HG03520 (cell line): ENCODE results near the gene INPP5K.
"Not testable (repeated sequence)": the region's sequence is repeated elsewhere in the genome, so short reads cannot be mapped to it uniquely, and the experiment has no call there.

Source experiments
- ATAC-seq: cut with Tn5 transposase; IDR thresholded peaks from one replicate; pipeline ENCODE4 v1.9.1; 2021; ENCODE audit warnings: mild to moderate bottlenecking, moderate library complexity; ENCODE audit not compliant: unreplicated experiment

The INPP5K gene

DNA sequence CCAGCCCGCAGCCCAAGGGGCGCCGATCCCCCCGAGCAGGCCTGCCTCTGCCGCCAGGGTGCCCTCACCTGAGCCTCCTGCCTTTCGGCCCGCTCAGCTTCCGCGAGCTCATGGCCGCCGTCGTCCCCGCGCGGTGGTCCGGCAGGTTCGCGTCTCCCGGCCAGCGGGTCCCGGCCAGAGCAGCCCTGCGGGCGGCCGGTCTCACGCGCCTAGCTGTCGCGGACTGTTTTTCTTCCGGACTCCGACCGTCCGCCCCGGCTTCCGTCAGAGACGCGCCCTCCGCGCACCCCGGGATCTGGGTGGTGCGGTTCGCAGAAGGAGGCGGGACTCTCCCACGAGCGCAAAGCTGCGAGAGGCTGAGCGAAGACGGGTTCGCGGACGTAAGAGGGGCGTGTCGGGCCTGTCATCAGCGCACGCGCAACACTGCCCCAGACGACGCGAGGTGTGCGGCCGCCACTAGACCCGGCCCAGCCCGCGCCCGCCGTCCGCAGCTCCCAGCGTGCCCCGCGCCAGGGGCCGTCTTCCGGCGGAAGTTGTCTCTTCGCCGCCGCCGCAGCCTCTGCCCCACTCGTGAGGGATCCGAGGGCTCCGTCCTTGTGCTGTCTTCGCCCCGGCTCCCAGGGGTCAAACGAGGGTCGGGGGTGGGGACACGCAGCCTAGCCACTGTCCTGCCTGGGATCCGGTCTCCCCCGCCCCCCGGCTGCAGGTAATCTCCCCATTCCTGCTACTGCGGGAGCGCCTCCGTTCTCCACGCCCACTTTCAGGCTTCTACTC, at the start of gene INPP5K:
INPP5K (minus strand) TSS at position 225 of the 774 bp plus-strand sequence; CDS start at position 112, 113 bp downstream.
- ATAC-seq, result peak; percentile 87

DNA sequence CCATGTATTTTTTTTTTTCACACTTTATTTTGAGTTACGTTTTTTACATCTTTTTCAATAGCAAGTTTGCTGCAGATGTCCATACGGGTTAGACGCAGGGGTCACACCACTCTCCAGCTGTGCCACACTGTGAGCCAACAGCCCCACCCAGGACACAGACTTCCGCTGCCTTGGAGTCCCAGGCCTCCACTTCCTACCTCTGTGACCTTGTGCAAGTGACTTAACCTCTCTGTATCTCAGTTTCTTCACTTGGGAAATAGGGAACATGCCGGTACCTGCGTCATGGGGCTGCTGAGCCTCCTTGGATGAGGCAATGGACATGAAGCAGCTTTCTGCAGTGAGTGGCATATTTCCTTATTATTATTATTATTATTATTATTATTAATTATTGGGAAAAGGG, 49.5 kb upstream of the INPP5K start:
- ATAC-seq, result no peak

DNA sequence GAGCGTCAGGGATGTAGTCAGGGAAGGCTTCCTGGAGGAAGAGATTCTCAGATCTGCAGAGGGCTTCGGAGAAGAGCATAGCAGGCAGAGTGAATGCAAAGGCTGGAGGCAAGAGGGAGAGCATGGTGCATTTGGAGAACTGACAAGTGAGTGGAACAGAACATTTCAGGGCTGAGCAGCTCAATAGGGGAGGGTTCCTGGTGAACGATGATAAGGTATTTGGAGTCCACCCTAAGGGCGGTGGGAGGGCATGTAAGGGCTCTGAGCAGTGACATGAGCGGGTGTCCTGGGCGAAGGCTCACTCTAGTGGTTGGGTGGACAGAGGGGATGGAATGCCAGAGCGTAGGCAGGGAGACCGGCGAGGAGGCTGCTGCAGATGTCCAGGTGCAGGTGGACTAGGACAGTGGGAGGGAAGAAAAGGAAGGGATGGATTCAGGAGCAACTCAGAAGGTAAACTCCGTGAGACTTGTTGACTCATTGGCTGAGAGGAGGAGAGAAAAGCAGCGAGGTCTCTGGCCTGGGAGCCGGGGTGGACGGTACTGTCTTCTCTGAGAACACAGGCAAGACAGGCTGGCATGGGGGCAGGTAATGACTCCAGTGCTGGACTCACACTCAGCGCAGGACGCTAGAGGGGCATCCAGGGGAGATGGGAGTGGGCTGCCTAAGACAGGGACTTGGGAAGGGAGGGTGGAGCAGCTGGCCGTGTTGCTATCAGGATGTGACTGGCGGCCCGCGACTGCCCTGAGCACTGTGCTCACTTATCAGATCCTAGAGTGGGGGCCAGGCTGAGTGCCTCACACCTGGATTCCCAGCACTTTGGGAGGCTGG, 47.6 kb upstream of the INPP5K start:
- no peak for ATAC-seq

DNA sequence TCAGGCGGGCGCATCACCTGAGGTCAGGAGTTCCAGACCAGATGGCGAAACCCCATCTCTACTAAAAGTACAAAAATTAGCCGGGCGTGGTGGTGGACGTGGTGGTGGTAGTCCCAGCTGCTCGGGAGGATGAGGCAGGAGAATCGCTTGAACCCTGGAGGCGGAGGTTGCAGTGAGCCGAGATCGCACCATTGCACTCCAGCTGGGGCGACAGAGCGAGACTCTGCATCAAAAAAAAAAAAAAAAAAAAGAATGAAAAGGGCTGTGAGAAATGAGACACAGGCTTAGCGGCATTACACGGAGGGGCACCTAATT, 47.0 kb upstream of the INPP5K start:
- not testable (repeated sequence) for ATAC-seq

DNA sequence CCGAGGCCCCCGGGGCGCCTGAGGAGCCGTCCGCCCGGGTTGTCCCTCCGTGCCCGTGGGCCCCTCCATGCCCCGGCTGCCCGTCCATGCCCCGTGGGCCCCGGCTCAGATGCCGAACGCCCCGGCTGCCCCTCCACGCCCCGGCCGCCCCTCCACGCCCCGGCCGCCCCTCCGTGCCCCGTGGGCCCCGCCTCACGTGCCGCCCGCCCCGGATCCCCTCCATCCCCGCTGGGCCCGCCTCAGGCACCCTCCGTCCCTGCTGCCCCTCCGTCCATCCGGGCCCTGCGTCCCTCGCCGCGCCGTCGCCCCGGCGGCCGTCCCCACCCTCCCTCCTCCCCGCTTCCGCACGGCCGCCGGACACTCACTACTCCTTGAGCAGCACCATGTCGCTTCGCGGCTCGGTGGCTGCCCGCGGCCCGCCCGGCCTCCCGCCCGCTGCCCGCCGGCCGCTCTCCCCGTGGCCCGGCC, 45.8 kb upstream of the INPP5K start:
- ATAC-seq, result peak; percentile 30

DNA sequence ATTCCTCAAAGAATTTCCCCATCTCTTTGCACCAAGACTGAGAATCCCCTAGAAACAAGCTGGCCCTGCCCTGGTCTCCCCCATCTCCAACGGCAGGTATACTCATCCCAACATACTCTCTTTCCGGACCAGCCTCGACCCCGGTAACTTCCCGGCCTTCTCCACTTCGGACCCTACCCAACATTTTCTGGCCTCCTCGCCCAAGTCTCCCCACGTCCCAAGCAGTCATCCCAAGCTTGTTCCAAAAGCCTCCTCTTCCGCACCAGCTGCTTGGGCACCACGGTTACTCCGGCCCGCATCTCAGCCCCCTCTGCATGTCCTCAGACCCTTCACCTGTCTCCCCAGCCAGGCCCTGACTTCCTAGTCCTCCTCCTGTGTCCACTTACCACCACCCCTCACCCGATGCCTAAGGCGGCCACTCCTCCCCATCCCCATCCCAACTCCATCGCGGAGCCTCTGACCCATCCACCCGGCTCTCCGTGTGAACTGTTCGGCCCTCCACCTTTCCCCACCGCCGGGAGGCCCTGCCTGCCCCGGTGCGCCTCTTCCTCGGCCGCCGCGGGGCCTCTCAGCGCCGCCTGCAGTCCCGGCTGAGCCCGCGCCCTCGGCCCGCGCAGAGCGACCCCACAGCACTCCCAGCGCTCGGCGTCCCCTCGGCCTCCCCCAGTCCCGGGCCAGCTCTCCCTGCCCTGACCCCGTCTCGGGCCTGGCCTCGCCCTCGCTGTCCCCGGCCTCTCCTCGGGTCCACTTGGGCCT, 45.2 kb upstream of the INPP5K start:
- ATAC-seq, result no peak

DNA sequence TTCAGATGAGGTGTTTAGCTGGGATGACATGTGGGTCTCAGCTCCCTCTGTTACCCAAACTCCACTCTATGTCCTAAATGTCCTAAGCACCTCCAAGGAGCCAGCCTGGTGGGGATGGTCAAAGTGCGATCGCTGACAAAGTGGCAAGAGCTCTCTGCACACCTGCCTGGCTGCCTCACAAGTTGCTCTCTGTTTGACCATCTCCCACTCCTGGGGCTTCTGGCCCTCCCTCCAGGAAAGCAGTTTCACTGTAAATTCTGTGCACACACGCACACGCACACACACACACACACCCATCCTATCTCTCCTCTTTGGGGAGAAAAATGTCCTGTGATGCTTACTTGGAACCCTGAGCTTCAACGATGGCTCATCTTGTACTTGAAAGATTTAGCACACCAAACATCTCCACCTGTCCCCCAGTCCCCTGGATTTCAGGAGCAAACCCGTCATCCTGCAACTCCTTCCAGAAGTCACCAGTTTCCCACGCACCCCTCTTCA, 44.5 kb upstream of the INPP5K start:
- ATAC-seq, result no peak

DNA sequence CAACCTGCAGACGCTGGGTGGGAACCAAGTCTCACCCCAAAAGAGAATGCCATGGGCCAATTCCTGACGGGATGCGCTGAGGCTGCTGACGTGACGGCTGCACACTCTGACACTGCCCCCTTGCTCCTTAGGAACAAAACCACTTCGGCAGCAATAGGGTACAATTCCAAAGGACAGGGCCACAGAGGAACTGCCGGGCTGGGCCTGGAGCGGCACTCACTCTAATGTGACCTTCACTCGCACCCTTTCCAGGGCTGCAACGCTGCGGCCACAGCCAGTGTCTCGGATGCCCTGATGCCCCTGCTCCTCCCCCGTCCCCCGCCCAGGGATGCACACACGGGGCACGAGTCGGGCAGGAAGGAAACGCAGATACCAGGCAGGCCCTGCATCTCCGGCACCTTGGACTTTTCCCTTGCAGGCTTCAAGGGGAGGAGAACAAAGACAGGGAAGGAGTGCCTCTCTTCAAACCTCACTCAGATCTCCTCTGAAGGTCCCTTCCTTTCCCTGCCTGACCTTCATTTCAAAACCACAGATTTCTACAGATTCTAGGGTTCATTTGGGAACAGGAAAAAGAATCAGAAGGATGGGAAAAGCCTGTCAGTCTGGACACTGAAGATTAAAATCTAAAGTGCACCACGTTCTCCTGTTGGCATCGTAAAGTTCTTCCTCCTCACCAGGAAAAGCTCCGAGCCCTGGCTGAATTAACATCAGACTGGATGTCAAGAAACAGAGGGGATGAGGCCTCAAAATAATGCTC, 43.9 kb upstream of the INPP5K start:
- ATAC-seq, result no peak

DNA sequence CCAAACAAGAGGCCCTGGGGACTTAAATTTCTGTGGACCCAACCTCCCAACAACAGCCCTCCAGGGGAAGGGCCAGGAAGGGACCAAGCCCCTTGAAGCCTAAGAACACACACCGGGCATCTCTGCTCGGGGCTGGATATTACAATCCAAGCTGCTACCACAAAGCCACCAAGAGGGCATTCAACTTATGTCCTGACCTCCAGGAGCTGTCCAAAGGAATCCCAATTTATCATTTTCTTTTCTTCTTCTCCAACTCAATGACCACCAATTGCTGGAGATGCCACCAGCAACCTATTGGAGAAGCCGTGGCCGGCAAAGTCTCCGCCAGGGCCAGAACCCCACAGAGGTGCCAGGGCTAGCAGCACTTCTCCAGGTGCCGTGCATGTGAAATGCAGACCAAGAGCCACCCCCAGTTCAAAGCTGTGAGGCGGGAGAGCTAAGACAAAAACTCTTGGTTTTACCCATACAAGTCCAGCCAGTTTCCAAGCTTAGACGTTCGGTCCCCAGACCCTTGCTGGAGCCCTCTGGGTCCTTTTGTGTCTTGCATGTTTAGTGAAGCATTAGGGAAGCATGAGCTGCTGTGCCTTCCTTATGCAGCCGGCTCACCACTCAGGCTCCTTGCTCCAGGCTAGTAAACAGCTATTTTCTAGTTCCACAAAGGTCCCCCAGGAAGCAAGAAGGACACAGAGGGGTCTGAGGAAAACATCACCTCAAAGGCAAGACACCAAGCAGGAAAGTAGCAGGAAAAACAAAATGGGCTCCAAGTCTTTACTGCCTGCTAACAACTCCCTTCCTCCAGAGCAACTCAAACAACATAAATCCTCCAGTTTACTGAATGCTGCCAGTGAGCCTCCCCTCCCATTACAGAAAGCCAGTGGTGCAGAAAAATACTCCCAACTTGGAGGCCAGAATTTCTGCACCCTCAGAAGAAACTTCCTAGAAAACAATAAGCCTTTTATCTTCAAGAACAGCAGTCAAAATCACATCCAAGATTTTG, 42.9 kb upstream of the INPP5K start:
- no peak for ATAC-seq

DNA sequence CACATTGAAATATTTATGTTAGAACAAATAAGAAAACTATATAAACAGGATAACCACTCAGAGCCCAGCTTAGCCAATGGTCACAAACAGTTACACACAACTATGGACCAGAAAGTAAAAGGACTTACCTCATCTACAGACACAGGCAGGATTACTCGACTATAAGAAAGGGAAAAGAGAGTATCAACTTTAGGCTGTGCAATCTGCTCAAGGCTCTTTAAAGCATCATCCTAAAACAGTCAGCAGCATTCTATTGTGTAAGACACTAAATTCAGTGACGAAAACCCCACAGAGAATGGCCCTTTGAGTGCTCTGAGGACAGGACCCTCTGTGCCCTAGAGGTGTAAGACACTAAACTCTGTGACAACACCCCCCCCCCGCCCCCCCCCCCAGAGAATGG, 42.0 kb upstream of the INPP5K start:
- ATAC-seq, result no peak

DNA sequence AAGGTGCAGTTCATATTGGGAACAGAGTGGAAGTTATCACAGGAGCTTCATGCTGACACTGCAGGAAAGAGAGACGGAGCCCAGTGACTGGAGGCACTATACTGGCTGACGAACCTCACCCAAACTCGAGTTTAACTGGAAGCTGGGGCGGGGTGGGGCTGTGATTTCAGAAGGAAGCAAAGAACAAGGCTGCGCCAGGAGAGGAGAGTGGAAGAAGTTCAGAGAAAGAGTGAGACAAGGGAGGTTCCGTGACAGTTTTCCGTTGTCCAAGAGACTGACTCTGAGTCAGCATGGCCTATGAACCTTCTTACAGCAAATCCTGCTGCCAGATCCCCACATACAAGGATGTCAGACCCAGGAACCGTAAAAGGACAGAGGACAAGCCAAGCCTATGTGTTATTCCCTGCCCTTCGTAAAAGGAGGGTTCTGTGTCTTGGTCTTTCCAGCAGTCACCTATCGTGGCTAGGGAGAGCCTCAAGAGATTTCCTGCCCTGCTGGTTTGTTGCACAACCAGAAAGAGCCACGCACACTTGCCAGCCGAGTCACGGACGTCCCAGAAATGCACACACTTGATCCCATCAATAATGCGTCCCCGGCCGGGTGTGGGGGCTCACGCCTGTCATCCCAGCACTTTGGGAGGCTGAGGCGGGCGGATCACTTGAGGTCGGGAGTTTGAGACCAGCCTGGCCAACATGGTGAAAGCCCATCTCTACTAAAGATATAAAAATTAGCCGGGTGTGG, 41.1 kb upstream of the INPP5K start:
- ATAC-seq, result no peak

DNA sequence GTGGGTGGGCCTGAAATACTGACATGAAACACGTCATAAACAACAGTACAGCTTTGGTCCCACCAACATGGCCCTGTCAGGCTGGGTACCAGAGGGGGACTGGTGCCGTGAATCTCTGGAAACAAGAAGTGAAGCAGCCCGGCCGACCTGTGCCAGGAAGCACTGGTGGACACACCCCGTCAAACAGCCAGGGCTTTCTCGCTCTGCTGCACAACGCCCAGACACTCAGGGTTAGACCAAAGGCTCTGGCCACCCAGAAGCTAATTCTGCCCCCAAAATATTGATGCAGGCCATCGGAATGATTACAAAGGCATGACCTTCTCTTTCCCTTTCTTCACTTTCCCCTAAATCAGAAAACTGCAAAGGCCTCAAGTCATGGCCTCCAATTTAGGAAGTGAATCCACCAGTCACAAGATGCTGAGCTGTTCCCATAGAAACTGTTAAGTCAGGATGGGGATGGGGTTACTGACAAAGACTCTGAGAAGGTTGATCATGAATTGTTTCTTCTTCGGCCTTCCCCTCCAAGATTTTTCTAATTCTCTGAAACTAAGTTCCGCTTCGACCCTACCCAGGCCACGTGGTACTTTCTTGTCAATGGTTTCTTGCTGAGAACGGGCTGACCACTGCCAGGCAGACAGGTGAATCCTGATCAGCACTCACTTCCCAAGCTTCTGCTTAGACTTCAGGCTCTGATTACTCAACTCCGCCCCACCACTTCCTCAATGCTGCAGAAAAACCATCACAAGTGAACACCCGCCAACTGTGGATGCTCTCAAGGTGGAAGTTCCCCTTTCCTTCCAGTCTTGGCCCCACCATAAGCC, 39.4 kb upstream of the INPP5K start:
- ATAC-seq, result no peak

DNA sequence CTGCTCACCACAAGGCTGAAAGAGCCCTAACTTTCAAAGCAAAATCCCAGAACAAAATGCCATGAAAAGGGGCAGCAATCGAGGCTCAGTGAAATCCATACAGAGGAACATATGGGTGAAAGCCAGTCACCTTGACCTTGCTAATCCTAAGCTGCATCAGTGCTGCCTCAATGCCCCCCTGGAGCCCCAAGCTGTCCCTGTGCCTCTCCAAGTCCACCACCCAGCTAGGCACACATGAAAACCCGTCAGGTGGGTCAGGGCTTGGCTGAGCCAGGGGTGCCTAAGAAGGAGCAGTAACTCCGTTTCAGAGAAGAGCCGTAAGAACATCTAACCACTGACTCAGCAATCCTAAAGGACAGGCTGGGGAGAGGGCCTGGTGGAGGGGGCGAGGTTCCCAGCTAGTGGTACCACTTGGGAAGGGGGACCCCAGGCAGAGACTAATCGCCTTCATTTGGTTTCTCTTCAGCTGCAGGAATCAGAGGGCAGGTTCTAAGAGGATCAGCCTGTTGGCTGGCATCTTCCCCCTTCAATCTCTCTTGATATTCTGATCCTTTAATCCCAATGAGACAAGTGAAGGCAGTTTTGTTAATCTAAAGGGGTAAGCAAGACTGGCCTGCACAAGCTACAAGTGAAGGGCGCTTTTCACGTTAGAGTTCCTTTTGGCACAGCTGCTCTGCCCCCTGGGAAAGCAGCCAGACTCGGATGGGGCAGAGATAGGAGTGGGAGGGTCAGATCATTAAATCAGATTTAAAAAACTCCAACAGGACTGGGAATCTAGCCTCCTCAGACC, 38.5 kb upstream of the INPP5K start:
- no peak for ATAC-seq

DNA sequence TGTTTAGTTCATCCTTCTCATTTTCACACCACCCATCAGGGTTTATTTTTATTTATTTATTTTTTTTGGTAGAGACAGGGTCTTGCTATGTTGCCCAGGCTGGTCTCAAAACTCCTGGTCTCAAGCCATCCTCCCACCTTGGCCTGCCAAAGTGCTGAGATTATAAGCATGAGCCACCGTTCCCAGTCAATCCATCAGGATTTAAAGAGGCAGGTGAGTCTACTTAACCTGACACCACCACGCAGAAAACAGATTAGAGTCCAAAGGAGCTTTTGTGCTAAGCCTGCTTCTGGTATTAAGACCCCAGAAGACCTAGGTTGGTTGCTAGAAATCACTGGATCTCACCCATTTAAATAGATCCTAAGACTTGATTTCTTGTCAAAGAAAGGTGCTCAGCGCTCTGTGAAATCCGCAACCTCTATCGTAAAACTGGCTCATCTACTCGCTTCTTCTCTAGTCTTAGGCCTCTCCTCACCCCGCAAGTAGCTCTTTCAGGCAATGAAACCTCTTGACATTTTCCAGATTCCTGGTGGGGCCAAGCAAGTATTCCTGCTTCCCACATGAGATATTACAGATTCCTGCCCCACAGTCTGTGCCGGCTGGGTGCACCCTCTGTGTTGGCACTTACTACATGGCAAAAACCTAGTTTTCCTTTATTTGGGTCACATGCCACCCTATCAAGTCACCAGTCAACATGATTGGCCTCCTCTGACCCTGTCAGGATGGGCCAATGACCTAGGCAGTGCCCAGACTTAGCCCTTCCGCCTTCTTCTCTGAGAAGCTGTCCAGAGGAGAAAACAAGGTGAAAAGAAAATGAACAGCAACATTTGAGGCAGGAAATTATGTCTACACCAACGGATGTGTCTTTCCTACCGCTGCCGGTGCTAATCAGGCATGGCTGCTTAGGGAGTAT, 37.2 kb upstream of the INPP5K start:
- ATAC-seq, result no peak

DNA sequence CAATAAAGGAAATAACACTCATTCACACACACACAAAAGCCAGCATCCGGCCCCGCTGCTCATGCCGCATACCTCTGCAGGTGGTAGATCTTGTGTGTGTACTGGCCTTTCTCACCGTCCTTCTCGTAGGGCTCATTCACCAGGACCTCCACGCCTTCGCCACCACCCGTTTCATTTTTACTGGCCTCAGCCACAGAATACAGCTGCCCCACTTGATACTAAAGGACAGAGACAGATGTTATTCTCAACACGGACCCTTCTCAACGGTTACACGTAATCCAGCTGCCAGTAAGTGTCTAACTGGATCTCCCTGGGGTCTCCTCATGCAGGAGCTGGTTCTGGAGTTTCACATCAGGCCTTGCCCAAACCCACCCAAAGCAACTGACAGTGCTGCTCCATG, 36.5 kb upstream of the INPP5K start:
- no peak for ATAC-seq

DNA sequence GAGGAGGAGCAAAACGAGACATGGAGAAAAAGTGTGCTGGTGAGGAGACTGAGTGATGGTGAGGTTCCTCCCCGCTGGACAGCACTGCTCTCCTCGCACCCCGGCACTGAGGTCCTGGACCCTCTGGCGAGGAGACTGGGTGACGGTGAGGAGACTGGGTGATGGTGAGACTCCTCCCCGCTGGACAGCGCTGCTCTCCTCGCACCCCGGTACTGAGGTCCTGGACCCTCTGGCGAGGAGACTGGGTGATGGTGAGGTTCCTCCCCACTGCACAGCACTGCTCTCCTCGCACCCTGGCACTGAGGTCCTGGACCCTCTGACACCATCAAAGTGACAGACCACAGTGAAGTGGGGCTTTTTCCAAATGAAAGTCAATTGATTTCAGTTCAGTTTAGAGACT, 35.3 kb upstream of the INPP5K start:
- no peak for ATAC-seq
